Measurements from ENCODE around the gene PTPN7. TPM values are rescaled to one million over a fixed set of nuclear protein-coding genes. Genes with fewer than 3 reads are reported as not detected.

The PTPN7 gene
- total RNA-seq, 1 donor from 2014 or later, result not detected

- DNase-seq (ENCODE audit: low read depth), result no peak
Measured at GRCh38 chr1:202110977-202111376, 49.4 kb downstream of the PTPN7 start.

GRCh38 chr1:202107801-202108731, 52.3 kb downstream of the PTPN7 start:
- no peak for DNase-seq (ENCODE audit: low read depth)

GRCh38 chr1:202107321-202107761, 53.1 kb downstream of the PTPN7 start:
- peak; percentile 70 for DNase-seq (ENCODE audit: low read depth)

GRCh38 chr1:202106340-202107254, 53.8 kb downstream of the PTPN7 start:
- no peak for DNase-seq (ENCODE audit: low read depth)

GRCh38 chr1:202105571-202106339, 54.6 kb downstream of the PTPN7 start:
- no peak for DNase-seq (ENCODE audit: low read depth)

GRCh38 chr1:202104073-202104472, 56.3 kb downstream of the PTPN7 start:
- DNase-seq (ENCODE audit: low read depth), result no peak

- no peak for DNase-seq (ENCODE audit: low read depth)
Measured at GRCh38 chr1:202101184-202101583, 59.2 kb downstream of the PTPN7 start.

Other genes with a start within 250 kb of the PTPN7 start
- 3.2 and 6.0 TPM in 2 replicates for gene LMOD1, start 214.1 kb downstream of the PTPN7 start, total RNA-seq
- gene TIMM17A, start 205.1 kb downstream of the PTPN7 start, total RNA-seq, result 38.9 and 59.4 TPM in 2 replicates
- gene RNPEP, start 178.0 kb downstream of the PTPN7 start, total RNA-seq, result 28.1 and 33.1 TPM in 2 replicates
- gene ELF3, start 150.0 kb downstream of the PTPN7 start, total RNA-seq, result 0.68 TPM in 1 of 2 replicates, not detected in the other
- not detected in 2 replicates for gene GPR37L1, start 37.7 kb downstream of the PTPN7 start, total RNA-seq
- 32.2 and 39.3 TPM in 2 replicates for gene ARL8A, start 15.9 kb downstream of the PTPN7 start, total RNA-seq
- gene LGR6, start 33.2 kb upstream of the PTPN7 start, total RNA-seq, result 0.53 and 0.78 TPM in 2 replicates
- 22.5 and 41.7 TPM in 2 replicates for gene UBE2T, start 181.3 kb upstream of the PTPN7 start, total RNA-seq
- 72.2 and 81.0 TPM in 2 replicates for gene PPP1R12B, start 188.1 kb upstream of the PTPN7 start, total RNA-seq

All from myocyte (in vitro differentiated cells).